ENCODE measurements around the gene CPSF2. TPM values are rescaled to one million over a fixed set of nuclear protein-coding genes. Genes with fewer than 3 reads are reported as not detected.

The CPSF2 gene
- total RNA-seq, 1 donor from 2014 or later = 58.6 TPM

DNA sequence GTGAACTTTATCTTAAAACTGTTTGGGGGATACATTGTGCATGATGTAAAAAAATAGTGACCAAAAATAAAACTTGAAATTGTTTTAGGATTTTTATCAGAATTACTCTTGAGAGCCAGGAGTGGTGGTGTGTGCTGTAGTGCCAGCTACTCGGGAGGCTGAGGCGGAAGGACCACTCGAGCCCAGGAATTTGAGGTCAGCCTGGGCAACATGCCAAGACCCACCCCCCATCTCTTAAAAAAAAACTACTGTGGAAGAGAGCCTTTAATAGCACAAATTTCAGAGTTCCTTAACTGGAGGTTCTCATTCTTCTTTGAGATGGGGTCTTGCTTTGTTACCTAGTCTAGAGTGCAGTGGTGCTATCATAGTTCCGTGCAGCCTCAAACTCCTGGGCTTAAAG lies 21.5 kb downstream of the CPSF2 start:
- Histone ChIP-seq H3K27ac (no peak overlapping the region), H3K27me3 (no peaks in the 10 kb centered on the region), H3K9me3 (no peaks in the 10 kb centered on the region), H3K4me1 (no peaks in the 10 kb centered on the region), H3K4me3 (no peak overlapping the region), H3K36me3 (peaks cover 100% of the 10 kb centered on the region)
- ATAC-seq (no peak), DNase-seq (no peak)
- intact Hi-C loops (cut with DNase I) = no loop called here
- TF ChIP-seq, protein P1, sequence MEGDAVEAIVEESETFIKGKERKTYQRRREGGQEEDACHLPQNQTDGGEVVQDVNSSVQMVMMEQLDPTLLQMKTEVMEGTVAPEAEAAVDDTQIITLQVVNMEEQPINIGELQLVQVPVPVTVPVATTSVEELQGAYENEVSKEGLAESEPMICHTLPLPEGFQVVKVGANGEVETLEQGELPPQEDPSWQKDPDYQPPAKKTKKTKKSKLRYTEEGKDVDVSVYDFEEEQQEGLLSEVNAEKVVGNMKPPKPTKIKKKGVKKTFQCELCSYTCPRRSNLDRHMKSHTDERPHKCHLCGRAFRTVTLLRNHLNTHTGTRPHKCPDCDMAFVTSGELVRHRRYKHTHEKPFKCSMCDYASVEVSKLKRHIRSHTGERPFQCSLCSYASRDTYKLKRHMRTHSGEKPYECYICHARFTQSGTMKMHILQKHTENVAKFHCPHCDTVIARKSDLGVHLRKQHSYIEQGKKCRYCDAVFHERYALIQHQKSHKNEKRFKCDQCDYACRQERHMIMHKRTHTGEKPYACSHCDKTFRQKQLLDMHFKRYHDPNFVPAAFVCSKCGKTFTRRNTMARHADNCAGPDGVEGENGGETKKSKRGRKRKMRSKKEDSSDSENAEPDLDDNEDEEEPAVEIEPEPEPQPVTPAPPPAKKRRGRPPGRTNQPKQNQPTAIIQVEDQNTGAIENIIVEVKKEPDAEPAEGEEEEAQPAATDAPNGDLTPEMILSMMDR (IDR thresholded peaks at IDR 0.05) = no peak

DNA sequence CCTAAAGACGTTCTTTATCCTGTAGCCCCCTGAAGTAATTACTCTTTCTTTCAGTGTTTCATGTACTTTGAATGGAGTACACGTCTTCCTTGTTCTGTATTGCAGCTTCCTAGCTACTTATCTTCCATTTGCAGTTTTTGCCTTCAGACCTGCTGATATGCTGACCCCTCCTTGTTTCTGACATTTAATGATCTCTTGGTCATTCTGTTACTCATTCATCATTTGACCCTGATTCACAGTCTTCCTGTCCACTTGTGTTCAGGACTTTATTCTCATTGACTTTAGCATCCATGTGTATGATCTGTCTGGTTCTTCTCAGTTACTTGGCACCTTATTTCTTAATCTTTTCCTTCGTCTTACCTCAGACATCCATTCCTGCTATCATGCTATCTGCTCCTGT lies 22.2 kb downstream of the CPSF2 start:
- no peaks in the 10 kb centered on the region for H3K9me3 ChIP-seq
- no peaks in the 10 kb centered on the region for H3K27me3 ChIP-seq
- DNase-seq (no peak), ATAC-seq (no peak)
- TF ChIP-seq, protein P1 (IDR thresholded peaks at IDR 0.05) = no peak
- no peaks in the 10 kb centered on the region for H3K4me1 ChIP-seq
- H3K27ac ChIP-seq = no peak overlapping the region
- intact Hi-C loops (cut with DNase I) = no loop called here
- H3K4me3 ChIP-seq = no peak overlapping the region
- peaks cover 100% of the 10 kb centered on the region for H3K36me3 ChIP-seq

DNA sequence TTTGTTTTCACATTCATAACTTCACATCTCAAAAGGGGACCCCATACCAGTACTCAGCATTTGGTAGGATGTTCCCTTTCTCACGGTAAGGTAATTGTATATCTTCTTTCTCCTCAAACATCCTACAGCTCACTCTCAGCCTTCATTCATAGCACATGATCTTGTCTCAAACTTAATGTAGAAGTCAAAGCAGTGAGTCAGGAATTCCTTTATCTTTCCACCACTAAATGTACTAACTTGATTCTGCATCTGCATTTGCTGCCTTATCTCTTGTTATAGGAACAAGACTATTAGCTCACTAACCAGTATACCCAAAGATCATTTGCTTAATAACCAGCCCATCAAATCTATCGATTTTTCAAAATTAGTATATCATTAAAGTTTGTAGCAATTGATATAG lies 22.9 kb downstream of the CPSF2 start:
- Histone ChIP-seq H3K4me3 (no peak overlapping the region), H3K36me3 (peaks cover 100% of the 10 kb centered on the region), H3K9me3 (no peaks in the 10 kb centered on the region), H3K27me3 (no peaks in the 10 kb centered on the region), H3K4me1 (no peaks in the 10 kb centered on the region), H3K27ac (no peak overlapping the region)
- DNase-seq (no peak), ATAC-seq (no peak)
- intact Hi-C loops (cut with DNase I) = no loop called here
- TF ChIP-seq, protein P1 (IDR thresholded peaks at IDR 0.05) = no peak

DNA sequence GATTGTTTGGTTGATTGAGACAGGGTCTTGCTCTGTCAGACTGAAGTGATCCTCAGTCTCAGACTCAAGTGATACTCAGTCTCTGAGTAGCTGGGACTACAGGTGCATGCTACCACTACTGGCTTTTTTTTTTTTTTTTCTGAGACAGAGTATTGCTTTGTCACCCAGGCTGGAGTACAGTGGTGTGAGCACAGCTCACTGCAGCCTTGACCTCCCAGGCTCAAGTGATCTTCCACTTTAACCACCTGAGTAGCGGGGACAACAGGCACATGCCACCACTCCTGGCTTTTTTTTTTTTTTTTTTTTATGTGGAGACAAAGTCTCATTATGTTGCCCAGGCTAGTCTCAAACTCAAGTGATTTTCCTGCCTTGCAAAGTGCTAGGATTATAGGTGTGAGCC lies 31.8 kb downstream of the CPSF2 start:
- intact Hi-C loops (cut with DNase I) = no loop called here
- peak; percentile 83 for ATAC-seq
- no peak overlapping the region for H3K27ac ChIP-seq
- TF ChIP-seq, protein P1 (IDR thresholded peaks at IDR 0.05) = no peak
- H3K9me3 ChIP-seq = no peaks in the 10 kb centered on the region
- H3K27me3 ChIP-seq = no peaks in the 10 kb centered on the region
- H3K36me3 ChIP-seq = peaks cover 74% of the 10 kb centered on the region
- H3K4me3 ChIP-seq = no peak overlapping the region
- H3K4me1 ChIP-seq = no peaks in the 10 kb centered on the region
- no peak for DNase-seq

DNA sequence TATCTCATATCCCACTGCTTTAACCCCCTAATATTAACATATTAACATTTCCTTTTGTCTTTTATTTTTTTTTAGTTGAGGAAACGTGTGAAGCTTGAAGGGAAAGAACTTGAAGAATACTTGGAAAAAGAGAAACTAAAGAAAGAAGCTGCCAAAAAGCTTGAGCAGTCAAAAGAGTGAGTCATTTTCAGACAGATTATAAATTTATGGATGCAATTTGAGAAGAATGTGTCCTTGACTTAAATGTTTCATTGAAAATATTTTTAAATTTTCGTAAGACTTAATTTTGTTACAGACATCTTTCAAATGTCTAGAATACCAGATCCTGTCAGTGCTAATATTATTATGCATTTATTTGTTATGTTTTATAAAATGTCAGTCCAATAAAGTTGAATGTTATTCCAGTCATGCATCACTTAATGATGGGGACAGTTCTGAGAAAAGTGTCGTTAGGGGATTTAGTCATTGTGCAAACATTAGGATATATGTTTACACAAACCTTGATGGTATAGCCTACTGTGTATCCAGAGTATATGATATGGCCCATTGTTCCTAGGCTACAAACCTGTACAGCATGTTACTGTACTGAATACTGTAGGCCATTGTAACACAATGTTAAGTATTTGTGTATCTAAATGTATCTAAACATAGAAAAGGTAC lies 32.6 kb downstream of the CPSF2 start:
- no peaks in the 10 kb centered on the region for H3K4me1 ChIP-seq
- H3K36me3 ChIP-seq = peaks cover 74% of the 10 kb centered on the region
- H3K4me3 ChIP-seq = no peak overlapping the region
- H3K9me3 ChIP-seq = no peaks in the 10 kb centered on the region
- ATAC-seq (no peak), DNase-seq (no peak)
- no peaks in the 10 kb centered on the region for H3K27me3 ChIP-seq
- intact Hi-C loops (cut with DNase I) = no loop called here
- TF ChIP-seq, protein P1 (IDR thresholded peaks at IDR 0.05) = no peak
- H3K27ac ChIP-seq = no peak overlapping the region

DNA sequence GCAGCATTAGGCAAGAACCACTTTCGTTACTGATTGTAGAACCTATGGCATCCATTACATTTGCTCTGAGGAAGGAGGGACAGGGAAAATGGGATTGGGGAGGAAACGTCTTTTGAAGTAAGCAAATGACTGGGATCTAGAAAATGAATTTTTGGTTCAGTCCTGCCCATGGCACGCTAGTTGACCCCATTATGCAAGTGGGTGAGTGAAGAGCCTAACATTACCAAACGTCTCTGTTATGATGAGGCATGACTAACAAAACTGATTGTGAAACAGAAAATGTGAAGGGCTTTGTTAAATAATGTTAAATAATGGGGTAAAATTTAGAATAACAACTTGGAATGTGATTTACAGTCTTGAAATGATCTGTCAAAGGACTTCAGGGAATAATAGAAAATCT lies 38.9 kb downstream of the CPSF2 start:
- intact Hi-C loops (cut with DNase I) = no loop called here
- TF ChIP-seq, protein P1 (IDR thresholded peaks at IDR 0.05) = no peak
- H3K9me3 ChIP-seq = no peaks in the 10 kb centered on the region
- no peaks in the 10 kb centered on the region for H3K27me3 ChIP-seq
- no peak overlapping the region for H3K4me3 ChIP-seq
- H3K4me1 ChIP-seq = peaks cover 4% of the 10 kb centered on the region
- H3K27ac ChIP-seq = no peak overlapping the region
- DNase-seq (no peak), ATAC-seq (peak; percentile 75)
- peaks cover 83% of the 10 kb centered on the region for H3K36me3 ChIP-seq

Data from upper lobe of right lung (tissue), 1 donor.